LNCaP clone FGC (cell line): ENCODE results near the gene CCDC73.
A peak's percentile ranks its signal among the peaks of the same experiment; 100 is the strongest.
"Not testable (repeated sequence)": the region's sequence is repeated elsewhere in the genome, so short reads cannot be mapped to it uniquely, and the experiment has no call there.

ENCODE experiments used
- DNase-seq: peaks from one replicate; pipeline ENCODE4 v3.0.0-alpha.2; 2011; ENCODE audit warnings: low read depth
- H3K4me3 ChIP-seq: 2 replicates; pipeline ENCODE4 v1.5.1; 2011; ENCODE audit warnings: mild to moderate bottlenecking, low read depth, low read length, control low read depth
- CTCF ChIP-seq: IDR thresholded peaks from 2 replicates; pipeline ENCODE4 v1.5.1; 2012; ENCODE audit warnings: mild to moderate bottlenecking; ENCODE audit not compliant: control insufficient read depth, insufficient read depth; ENCODE audit errors: extremely low read depth

Gene CCDC73

GRCh38 chr11:32606220-32606619 lies 188.2 kb downstream of the CCDC73 start:
- no peak for TF ChIP-seq CTCF
- H3K4me3 ChIP-seq, result no peak overlapping the region
- DNase-seq, result no peak

- TF ChIP-seq CTCF, result no peak
- peak; percentile 23 for DNase-seq
- H3K4me3 ChIP-seq, result no peak overlapping the region
Measured at GRCh38 chr11:32602657-32603415, 191.6 kb downstream of the CCDC73 start.

- TF ChIP-seq CTCF, result no peak
- H3K4me3 ChIP-seq, result no peak overlapping the region
Measured at GRCh38 chr11:32597921-32598320, 196.5 kb downstream of the CCDC73 start.

GRCh38 chr11:32596114-32596513 lies 198.3 kb downstream of the CCDC73 start:
- DNase-seq, H3K4me3 ChIP-seq: not testable (repeated sequence)

More at GRCh38 chr11:32597921-32598320, 196.5 kb downstream of the CCDC73 start:
- DNase-seq, result no peak

- no peak for TF ChIP-seq CTCF
- DNase-seq, result no peak
- H3K4me3 ChIP-seq, result no peak overlapping the region
Measured at GRCh38 chr11:32594272-32594671, 200.2 kb downstream of the CCDC73 start.

GRCh38 chr11:32586576-32587190 lies 207.8 kb downstream of the CCDC73 start:
- H3K4me3 ChIP-seq, result no peak overlapping the region
- TF ChIP-seq CTCF, result 0 out of 2 replicates have a peak, but pooled peaks have one; percentile 9
- DNase-seq, result no peak

- H3K4me3 ChIP-seq, result peak overlapping the region; percentile 92
- no peak for DNase-seq
- TF ChIP-seq CTCF, result no peak
Measured at GRCh38 chr11:32584921-32585320, 209.5 kb downstream of the CCDC73 start.
